ENCODE results near the gene RASA3. TPM values are rescaled to one million over a fixed set of nuclear protein-coding genes. Genes with fewer than 3 reads are reported as not detected.

Gene RASA3, protein sequence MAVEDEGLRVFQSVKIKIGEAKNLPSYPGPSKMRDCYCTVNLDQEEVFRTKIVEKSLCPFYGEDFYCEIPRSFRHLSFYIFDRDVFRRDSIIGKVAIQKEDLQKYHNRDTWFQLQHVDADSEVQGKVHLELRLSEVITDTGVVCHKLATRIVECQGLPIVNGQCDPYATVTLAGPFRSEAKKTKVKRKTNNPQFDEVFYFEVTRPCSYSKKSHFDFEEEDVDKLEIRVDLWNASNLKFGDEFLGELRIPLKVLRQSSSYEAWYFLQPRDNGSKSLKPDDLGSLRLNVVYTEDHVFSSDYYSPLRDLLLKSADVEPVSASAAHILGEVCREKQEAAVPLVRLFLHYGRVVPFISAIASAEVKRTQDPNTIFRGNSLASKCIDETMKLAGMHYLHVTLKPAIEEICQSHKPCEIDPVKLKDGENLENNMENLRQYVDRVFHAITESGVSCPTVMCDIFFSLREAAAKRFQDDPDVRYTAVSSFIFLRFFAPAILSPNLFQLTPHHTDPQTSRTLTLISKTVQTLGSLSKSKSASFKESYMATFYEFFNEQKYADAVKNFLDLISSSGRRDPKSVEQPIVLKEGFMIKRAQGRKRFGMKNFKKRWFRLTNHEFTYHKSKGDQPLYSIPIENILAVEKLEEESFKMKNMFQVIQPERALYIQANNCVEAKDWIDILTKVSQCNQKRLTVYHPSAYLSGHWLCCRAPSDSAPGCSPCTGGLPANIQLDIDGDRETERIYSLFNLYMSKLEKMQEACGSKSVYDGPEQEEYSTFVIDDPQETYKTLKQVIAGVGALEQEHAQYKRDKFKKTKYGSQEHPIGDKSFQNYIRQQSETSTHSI
- 32.1 and 47.1 TPM in 2 replicates for total RNA-seq

DNA sequence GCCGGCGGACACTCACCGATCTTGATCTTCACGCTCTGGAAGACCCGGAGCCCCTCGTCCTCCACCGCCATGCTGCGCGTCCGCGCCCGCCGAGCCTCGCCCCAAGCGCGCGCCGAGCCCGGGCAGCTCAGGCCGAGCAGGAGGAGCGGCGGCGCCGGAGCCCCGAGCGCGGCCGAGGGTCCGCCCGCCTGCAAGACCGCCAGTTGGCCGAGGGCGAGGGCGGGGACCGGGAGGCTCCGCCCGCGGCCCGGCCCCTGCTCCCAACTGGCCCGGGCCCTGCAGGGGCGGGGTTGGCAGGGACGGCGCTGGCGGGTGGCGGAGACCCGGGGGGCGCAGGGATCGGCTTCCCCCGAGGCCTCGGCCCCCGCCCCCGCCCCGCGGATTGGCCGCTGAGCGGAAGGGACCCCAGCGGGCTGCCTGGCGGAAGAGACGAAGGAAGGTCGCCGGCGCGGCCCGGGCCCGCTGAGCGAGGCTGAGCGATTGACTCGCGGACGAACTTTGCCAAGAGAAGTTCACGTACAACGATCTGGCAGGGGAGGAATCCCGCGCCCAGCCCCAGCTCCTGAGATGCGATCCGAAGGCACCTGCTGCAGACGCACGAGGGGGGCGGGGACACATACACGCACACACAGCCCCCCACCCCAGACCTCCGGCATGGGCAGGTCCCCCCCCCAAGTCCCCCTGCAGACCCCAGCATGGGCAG lies at the start of gene RASA3:
Gene RASA3, minus strand, starts transcription at position 205 of the 703 bp plus-strand sequence. Its CDS starts 134 bp downstream, at position 71.

DNA sequence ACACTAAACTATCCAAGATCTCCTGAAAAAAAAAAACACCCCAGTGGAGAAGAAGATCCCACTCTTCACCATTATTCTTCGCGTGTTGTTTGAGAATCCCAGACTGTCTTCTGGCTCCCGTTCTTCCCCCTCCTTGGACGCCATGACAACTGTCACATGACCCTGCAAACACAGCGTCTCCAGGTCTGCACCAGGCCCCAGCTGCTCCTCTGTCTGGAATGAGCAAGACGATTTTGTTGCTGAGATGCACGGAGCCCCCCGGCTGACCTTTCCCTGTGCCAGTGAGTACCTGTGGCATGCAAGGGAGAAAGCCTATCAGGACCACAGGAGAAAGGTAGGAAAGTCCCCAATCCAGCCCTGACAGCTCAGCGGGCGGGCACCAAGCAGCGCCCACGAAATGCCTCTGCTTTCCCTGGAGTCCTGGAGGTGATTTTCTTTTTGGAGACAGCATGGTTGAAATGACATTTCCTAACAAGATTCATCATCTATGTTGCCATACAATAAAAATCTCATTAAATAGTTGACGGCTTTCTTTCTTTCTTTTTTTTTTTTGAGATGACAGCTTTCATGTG lies 46.8 kb upstream of the RASA3 start, which contains the start of gene CFAP97D2:
Gene CFAP97D2, plus strand, starts transcription at position 171 of the 572 bp plus-strand sequence. Its CDS starts 74 bp downstream, at position 245.

DNA sequence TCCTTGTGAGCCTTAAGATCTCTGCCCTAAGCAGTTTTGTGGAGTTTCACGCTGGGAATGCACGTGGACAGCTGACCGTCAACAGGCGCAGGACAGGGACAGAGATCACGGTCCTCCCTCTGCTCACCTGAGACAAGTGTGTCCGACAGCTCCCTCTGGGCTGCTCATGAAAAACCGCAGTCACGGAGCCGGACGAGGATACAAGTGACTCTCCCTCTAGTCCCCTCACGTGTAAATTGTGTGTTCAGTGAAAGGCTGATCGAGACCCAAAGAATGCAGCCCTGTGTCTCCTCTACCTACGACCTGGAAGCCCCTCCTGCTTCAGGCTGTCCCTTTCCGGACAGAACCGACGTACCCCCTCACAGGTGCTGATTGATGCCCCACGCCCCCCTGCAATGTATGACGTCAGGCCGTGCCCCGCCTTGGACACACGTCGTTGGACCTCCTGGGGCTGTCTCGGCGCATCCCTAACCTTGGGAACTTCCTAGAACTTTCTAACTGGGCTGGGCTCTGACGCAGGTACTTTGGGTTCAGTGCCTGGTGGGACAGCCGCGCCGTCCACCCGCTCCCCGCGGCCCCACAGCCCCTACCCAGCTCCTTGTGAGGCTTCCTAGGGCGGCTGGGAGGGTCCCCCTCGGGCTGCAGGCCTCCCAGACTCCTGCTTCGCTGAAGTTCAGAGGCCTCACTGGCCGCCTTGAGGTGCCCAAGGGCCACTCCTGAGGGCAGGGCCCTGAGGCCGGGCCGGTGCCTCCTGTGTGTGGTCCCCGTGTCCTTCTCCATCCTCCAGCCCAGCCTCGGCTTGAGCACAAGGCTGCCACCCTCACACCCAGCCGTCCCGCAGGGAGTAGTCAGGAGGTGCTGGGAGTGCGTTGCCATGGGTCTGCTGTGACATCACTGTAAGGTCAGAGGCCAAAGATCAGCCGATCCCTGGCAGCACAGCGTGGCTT lies 158.9 kb downstream of the RASA3 start, which contains the start of gene C13orf46:
Gene C13orf46, minus strand, starts transcription at position 859 of the 947 bp plus-strand sequence. Its CDS starts 79 bp downstream, at position 780.

Other genes with a start within 250 kb of the RASA3 start
- 0.09 and 0.47 TPM in 2 replicates for gene C13orf46, start 158.5 kb downstream of the RASA3 start, total RNA-seq
- gene CFAP97D2, start 46.6 kb upstream of the RASA3 start, total RNA-seq = not detected in 2 replicates
- 38.5 and 48.4 TPM in 2 replicates for gene CDC16, start 102.3 kb upstream of the RASA3 start, total RNA-seq
- gene UPF3A, start 149.0 kb upstream of the RASA3 start, total RNA-seq = 20.1 and 20.3 TPM in 2 replicates
- gene CHAMP1, start 181.9 kb upstream of the RASA3 start, total RNA-seq = 6.4 and 6.7 TPM in 2 replicates

Measured in endothelial cell of coronary artery (primary cell).